Endometrium (tissue), 2 donors: ENCODE results near the gene SPAG8.
A peak's percentile ranks its signal among the peaks of the same experiment; 100 is the strongest.

ENCODE experiments used
- FAIRE-seq: peaks from 2 replicates; lab custom pipeline; 2012; peaks lifted over from hg19 to GRCh38; lab: Jason Lieb, UNC
- donor health status: control.
- donor health status: control.

SPAG8 gene

GRCh38 chr9:35810122-35810521 is 1.9 kb downstream of the SPAG8 start:
- no peak for FAIRE-seq

DNA sequence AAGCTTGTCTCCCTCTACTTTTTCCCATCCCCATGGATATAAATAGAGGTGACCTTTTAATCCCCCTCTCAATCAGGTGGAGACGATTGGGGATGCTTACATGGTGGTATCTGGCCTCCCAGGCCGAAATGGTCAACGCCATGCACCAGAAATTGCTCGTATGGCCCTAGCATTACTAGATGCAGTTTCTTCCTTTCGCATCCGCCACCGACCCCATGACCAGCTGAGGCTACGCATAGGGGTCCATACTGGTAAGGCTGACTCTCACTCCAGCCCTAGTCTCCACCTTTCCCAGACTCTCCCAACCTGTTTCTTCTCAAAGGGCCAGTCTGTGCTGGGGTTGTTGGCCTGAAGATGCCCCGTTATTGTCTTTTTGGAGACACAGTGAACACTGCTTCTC is 3.6 kb downstream of the SPAG8 start:
- no peak for FAIRE-seq

- FAIRE-seq: no peak
These were observed 6.0 kb downstream of the SPAG8 start for GRCh38 chr9:35806101-35806500.

DNA sequence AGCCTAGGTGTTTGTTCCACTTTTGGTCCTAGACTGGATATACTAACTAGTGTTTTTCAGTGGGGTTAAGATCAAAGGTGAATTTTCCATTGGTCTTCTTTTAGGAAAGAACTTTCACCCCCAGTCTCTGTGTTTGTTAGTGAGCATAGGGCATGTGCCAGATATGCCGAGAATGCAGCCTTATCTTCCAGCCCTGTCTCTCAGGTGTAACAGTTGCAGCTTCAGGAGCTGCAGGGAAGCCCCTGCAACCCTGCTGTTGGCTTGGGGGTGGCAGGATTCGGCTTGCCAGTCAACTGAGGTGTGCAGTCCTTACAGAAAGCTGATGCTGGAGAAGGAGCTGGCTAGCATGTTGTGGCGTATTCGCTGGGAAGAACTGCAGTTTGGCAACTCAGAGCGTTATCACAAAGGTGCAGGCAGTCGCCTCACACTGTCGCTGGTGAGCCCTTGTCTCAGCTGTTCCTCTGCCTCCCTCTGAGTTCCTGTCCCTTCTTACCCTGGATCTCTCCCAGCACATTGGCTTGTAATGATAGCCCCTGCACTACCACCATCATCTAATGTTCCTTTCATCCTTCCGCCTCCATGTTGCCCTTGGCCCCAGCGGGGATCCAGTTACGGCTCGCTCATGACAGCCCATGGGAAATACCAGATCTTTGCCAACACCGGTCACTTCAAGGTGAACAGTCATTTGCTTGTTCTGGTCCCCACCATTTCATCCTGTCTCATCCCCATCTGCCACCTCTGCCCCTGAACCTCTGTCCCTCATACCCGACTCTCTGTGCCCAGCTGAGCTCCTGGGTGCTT is 10.5 kb downstream of the SPAG8 start:
- FAIRE-seq: no peak

- FAIRE-seq: no peak
These were observed 11.5 kb downstream of the SPAG8 start for GRCh38 chr9:35800530-35800929.

DNA sequence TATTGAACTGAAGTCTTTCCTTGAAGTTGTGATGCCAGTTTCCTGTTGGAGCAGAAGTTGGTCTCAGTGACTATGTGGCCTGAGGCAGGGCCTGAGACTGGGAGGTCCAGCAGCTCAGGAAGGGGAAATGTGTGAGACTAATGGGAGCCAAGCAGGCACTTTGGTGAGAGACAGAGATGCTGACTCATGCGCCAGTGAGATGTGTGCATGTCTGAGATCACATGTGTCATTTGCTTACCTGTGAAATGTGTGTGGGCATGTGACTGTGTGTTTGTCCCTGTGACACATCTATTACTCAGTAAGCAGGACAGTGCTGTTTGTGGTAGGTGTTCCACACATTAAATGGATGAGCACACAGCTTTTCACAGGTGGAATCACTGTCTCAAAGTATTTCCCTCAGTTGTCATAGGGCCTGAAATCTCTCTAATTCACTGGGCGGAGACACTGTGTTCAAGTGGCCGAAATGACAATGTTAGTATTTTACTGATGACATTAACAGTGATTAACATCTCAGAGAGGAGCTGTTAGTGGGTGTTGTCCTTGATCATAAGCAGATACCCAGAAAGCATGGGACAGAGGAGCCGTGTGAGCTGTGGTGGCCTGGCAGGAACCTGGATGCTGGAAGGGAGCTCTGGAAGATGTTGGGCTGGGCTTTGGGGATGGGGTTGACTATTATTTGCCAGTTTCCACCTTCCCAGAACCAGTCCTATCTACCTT is 13.2 kb downstream of the SPAG8 start:
- FAIRE-seq: no peak

DNA sequence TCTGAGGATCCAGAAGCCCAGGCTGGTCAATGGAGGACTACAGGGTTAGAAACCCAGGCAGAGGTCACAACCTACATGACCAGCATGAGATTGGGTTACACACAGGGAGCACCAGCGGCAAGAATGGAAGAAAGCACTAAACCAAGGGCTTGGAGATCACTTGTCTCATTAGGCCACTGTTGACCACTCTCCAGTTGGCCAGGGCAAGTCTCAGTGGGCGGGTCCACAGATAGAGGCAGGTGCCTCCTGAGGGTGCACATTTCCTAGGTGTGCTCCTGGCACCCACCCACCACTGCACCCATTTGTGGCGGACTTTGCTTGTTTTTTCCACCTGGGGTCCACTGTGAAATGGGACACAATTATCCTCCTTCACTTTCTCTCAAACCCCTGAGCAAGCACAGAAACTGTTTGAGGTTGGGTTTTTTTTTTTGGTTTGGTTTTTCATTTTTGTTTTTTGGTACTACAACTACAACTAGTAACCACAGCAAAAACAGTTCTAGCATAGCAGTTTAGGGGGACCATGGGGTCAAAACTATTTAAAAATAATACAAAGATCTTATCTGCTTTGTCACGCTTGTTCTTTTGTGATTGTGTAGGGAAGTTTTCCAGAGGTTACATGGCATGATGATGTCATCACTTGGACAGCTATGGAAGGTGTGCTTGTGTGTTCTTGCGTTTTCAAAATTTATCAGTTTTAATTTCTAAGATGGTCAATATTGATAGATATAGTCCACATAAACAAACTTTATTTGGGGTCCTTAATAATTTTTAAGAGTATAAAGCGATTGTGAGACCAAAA is 14.6 kb downstream of the SPAG8 start:
- FAIRE-seq: no peak

DNA sequence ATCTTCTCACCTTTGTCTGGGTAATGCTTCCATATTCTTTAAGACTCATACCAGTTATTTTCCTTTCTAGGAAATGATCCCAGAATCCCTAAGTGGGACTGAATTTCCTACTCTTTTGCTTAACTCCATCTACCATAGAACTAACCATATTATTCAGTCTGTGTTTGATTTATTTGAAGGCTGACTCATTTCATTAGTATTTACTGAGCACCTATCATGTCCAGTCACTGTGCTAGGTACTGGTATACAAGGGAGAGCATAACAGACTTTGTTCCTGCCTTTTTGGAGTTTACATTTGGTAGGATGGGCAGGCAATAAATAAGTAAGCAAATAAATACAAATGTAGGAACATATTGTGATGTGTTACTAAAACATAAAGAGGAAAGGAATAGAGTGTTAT is 16.4 kb downstream of the SPAG8 start:
- no peak for FAIRE-seq

- FAIRE-seq: no peak
These were observed 18.6 kb downstream of the SPAG8 start for GRCh38 chr9:35793461-35793860.

GRCh38 chr9:35792826-35793225 is 19.2 kb downstream of the SPAG8 start:
- no peak for FAIRE-seq

- FAIRE-seq: no peak
These were observed 19.8 kb downstream of the SPAG8 start for GRCh38 chr9:35792024-35792813.

GRCh38 chr9:35791297-35791921 is 20.7 kb downstream of the SPAG8 start, which contains the start of gene NPR2:
TSS of gene NPR2 (plus strand) at chr9:35791591. CDS start at chr9:35792409, 818 bp downstream.
- FAIRE-seq: no peak

DNA sequence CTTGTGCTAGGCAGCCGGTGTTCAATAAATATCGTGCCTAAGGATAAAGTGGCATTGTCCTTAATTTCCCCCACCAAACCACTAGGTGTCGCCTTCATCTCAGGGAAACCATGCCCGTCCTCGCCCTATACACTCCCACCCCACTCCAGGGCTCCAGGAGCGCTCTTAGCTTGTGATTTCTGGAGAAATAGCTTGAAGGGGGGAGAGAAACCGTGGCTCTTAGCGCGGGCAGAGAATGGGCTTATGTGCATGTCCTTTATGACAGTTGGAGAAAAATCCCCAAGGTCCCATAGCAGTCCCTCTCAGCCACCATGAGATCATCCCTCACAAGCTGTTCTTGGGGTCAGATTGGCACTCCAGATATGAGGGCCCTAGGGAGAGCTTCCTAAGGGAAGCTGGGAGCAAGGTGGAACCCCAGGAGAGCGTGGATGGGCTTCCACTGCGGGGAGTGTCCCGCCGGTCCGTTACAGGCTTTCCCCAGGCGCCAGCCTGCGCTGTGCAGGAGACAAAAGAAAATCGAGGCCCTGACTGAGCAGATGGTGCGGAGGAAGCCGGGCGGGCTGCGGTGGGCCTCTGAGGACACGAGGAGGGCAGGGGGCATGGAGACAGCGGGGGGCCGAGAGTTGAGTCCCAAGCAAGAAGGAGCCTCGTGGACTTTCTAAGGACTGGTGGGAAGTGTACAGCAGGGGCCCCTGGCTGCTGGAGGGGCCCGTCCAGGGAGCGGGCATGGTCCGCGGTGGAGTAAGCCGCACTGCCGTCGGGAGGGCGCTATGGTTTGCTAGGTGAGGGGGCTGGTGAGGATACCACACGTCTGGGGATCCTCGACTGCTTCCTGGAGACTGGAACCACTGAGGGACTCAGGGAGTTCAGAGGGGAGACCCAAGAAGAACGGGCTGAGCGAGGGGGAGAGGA is 21.4 kb downstream of the SPAG8 start:
- peak; percentile 70 for FAIRE-seq

GRCh38 chr9:35790025-35790384 is 22.1 kb downstream of the SPAG8 start:
- FAIRE-seq: no peak

- no peak for FAIRE-seq
These were observed 22.5 kb downstream of the SPAG8 start for GRCh38 chr9:35789541-35789940.

GRCh38 chr9:35783418-35783817 is 28.6 kb downstream of the SPAG8 start:
- no peak for FAIRE-seq

DNA sequence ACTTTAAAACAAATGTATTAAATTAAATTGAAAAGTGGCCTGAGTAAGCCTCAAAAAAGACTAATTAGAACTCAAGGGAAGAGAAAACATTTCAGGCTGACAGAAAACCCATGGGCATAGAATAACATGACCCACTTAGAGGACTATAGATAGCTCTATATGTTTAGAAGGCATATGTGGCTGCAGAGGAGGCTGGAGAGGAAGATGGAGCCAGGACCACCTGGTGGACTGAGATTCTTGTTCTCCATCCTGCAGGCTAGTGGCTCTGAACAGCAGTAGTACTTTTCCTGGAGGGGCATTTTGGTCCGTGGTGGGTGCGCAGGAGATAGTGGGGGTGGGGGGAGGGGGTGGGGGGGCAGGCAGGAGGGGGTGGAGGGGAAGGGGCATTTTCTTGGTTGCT is 31.0 kb downstream of the SPAG8 start:
- no peak for FAIRE-seq

- FAIRE-seq: no peak
These were observed 33.6 kb downstream of the SPAG8 start for GRCh38 chr9:35778496-35778895.

GRCh38 chr9:35776018-35776417 is 36.0 kb downstream of the SPAG8 start:
- no peak for FAIRE-seq

GRCh38 chr9:35774907-35775635 is 37.0 kb downstream of the SPAG8 start:
- no peak for FAIRE-seq
